Stimulated activated CD4-positive, alpha-beta T cell treated with anti-CD3 and anti-CD28 coated beads, Interleukin-12 subunit alpha, Interleukin-12 subunit beta, amount 100 ng/mL, for 24 hours (primary cell): Measurements from ENCODE around the gene ITGA5.
"Not testable (repeated sequence)": the region's sequence is repeated elsewhere in the genome, so short reads cannot be mapped to it uniquely, and the experiment has no call there.

Experiments
- DNase-seq, 2 experiments: peaks; one replicate each; pipeline ENCODE4 v3.0.0-alpha.2; 2020; ENCODE audit warnings: low read depth in 2 of 2

The ITGA5 gene

GRCh38 chr12:54371328-54372112 lies 47.5 kb downstream of the ITGA5 start:
- DNase-seq, result no peak

- DNase-seq, result no peak
Measured at GRCh38 chr12:54370171-54370730, 48.8 kb downstream of the ITGA5 start.

GRCh38 chr12:54369597-54370131 lies 49.4 kb downstream of the ITGA5 start:
- no peak for DNase-seq

- peak; percentile 72 to 93 for DNase-seq
Measured at GRCh38 chr12:54368709-54369596, 50.1 kb downstream of the ITGA5 start.

GRCh38 chr12:54368025-54368708 lies 50.9 kb downstream of the ITGA5 start:
- DNase-seq, result no peak

- DNase-seq, result no peak
Measured at GRCh38 chr12:54364413-54364812, 54.7 kb downstream of the ITGA5 start, which contains the start of gene GPR84. GPR84 (minus strand) TSS chr12:54364486; CDS start chr12:54363851, 635 bp downstream.

GRCh38 chr12:54363618-54364017 lies 55.4 kb downstream of the ITGA5 start:
- no peak for DNase-seq

- no peak for DNase-seq
Measured at GRCh38 chr12:54363047-54363446, 56.0 kb downstream of the ITGA5 start.

- peak; percentile 33 to 55 for DNase-seq
Measured at GRCh38 chr12:54360717-54361456, 58.2 kb downstream of the ITGA5 start.

GRCh38 chr12:54359762-54360351 lies 59.2 kb downstream of the ITGA5 start:
- no peak for DNase-seq

- DNase-seq, result peak; percentile 86 to 90
Measured at GRCh38 chr12:54358945-54359761, 59.9 kb downstream of the ITGA5 start.

- DNase-seq, result no peak
Measured at GRCh38 chr12:54358191-54358944, 60.7 kb downstream of the ITGA5 start.

- DNase-seq, result no peak
Measured at GRCh38 chr12:54357506-54358190, 61.4 kb downstream of the ITGA5 start.

GRCh38 chr12:54356951-54357356 lies 62.1 kb downstream of the ITGA5 start:
- DNase-seq, result no peak

GRCh38 chr12:54356228-54356627 lies 62.8 kb downstream of the ITGA5 start:
- DNase-seq, result no peak

GRCh38 chr12:54355104-54355815 lies 63.8 kb downstream of the ITGA5 start:
- no peak for DNase-seq

- DNase-seq, result not testable (repeated sequence)
Measured at GRCh38 chr12:54354271-54354670, 64.8 kb downstream of the ITGA5 start.
